ENCODE results near the gene UBE2D2.

DNA sequence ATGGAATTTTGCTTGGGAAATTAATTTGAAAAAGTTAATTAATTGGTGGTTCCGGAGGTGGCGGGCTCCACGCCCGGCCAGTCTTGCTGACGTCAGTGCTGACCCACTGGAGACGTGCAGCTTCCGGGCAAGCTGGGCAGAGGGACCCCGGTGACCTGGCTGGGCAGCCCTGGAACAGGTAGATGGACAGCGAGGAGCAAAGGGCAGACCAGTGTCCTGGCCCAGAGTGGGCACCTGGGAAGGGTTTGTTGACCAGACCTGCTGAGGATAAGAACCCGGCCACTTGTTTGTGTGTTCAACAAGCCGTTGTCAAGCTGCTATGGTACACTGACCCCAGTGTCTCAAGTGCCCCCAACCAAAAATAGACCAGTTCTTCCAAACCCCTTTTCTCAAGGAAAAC lies 104.5 kb downstream of the UBE2D2 start:
- no peak for TF ChIP-seq CTCF (IDR thresholded peaks at IDR 0.05; ENCODE audit: insufficient read depth, low read length)
- no peak for TF ChIP-seq REST (IDR thresholded peaks at IDR 0.05; ENCODE audit: insufficient replicate concordance, low read depth)
- TF ChIP-seq GABPA (IDR thresholded peaks at IDR 0.05; ENCODE audit: low read depth), result no peak
- TF ChIP-seq POLR2AphosphoS5 (IDR thresholded peaks at IDR 0.05; ENCODE audit: low read depth), result no peak
- no peak for TF ChIP-seq SPI1 (IDR thresholded peaks at IDR 0.05; ENCODE audit: borderline replicate concordance, low read depth)

All from HL-60 (cell line).